GM19395 (cell line): ENCODE measurements around the gene EIF3A.
A peak's percentile ranks its signal among the peaks of the same experiment; 100 is the strongest.

Experiments used
- ATAC-seq: cut with Tn5 transposase; IDR thresholded peaks from one replicate; pipeline ENCODE4 v1.9.1; 2021; ENCODE audit warnings: mild to moderate bottlenecking, moderate library complexity; ENCODE audit not compliant: unreplicated experiment

Gene EIF3A

DNA sequence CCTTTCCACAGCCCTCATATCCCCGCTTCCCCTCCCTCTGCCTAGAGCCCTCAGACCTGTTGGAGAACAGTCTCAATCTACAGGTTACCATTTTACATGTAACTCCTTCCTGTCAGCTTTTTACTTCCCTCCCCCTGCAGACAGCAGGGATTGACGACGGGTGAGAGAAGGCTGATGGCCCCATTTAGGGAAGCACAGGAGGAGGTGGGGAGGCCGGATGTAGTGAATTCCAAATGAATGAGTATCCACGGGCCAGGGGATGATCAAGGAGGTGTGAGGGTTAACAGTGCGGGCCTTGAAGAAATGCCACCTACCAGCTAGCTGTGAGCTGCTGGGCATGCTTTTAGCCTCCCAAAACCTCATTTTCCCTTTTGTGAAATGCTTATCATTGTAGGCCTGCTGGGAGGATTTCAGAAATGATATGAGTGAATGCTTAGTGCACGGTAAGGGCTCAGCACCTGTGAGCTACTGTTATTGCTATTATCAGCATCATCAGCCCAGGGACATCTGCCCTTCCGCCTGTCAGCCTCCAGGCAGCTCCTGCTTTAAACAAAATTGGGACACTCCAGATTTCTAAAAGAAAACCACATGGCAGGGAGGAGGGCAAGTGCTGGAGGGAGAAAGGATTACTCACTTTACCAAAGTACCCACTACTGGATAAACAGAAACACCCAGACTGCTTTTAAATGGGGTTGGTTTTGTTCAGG is 57.6 kb downstream of the EIF3A start:
- ATAC-seq = no peak

DNA sequence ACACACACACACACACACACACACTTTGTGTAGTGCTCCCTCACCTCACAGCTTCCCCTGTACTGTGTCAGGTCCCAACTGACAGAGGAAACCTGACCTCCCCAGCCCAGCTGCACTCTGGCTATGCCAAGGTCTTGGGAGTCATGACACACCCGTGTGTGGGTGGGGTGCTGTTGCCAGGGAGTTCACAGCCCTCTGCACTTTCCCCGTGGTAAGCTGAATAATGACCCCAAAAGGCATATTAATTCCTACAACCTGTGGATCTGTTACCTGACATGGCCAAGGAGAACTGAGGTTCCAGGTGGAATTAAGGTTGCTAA is 60.0 kb downstream of the EIF3A start:
- no peak for ATAC-seq

DNA sequence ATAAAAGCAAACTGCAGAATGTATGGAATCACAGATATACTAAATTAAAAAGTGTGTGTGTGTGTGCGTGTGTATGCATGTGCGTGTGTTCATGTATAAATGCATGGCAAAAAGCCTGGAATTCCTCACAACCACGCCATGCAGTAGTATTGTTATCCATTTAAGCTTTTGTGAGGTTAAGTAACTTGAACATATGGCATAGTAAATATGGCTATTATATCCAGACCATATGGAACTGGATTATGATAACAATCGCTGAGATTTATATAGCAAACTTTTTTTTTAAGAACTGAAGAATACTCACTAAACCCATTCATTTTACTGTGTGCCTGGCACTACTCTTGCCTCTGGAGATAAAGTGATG is 73.4 kb downstream of the EIF3A start:
- ATAC-seq = no peak

DNA sequence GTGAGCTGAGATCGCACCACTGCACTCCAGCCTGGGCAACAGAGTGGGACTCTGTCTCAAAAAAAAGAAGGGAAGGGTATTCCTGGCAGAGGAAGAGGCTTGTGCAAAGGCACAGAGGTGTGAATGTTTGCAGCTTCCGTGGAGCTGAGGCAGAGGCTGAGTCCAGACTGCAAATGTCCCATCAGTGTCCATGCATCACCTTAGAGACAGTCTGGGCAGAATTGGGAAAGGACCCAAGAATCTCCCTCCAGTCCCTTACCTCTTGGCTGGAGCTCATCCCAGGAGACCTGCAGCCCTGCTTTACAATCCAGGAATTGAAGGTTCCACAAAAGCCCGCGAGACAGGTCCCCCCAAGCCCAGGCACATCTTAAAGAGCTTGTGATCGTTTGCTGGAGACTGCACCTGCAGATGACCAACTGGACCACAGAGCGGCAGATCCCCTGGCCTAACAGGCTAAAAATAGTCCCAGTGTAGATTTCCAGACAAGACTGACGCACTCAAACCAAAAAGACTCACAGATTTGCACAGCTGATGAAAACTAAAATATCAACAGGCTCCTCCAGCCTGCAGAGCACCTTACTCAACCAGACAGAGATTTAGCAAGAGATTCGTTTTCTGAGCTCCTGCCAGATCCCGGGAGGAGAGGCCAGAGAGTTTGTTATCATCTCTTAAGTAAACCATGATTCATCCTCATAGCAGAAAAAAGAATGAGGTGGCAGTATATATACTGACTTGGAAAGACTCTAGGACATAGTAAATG is 74.0 kb downstream of the EIF3A start:
- ATAC-seq = no peak

DNA sequence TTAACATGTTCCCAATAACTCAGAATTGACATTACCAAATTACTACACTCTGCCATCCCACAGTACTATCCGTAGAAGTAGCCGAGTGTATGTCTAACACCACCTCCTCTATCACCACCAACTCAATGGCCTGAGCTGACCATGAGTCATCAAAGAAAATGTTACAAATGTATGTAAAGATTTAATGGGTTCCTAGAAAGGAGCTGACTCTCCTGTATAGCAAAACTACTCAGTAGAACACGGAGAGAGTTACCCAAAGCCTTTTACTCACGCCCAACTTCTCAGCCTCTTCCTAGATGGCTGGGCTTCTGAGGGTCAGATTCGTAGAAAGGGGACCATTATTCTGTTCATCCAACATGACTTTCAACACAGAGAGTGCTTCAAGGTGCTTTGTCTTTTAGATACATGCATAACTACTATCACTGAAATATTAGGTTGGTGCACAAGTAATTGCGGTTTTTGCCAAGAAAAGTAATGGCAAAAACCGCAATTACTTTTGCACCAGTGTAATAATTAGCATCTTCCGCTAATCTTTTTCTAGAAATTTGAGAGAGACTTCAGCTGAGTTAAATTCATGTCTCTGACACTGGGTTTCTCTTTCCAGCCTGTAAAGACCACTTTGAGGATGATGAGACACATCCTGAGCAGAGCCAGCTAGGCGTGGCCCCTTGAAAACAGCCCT is 75.1 kb downstream of the EIF3A start:
- ATAC-seq = no peak

DNA sequence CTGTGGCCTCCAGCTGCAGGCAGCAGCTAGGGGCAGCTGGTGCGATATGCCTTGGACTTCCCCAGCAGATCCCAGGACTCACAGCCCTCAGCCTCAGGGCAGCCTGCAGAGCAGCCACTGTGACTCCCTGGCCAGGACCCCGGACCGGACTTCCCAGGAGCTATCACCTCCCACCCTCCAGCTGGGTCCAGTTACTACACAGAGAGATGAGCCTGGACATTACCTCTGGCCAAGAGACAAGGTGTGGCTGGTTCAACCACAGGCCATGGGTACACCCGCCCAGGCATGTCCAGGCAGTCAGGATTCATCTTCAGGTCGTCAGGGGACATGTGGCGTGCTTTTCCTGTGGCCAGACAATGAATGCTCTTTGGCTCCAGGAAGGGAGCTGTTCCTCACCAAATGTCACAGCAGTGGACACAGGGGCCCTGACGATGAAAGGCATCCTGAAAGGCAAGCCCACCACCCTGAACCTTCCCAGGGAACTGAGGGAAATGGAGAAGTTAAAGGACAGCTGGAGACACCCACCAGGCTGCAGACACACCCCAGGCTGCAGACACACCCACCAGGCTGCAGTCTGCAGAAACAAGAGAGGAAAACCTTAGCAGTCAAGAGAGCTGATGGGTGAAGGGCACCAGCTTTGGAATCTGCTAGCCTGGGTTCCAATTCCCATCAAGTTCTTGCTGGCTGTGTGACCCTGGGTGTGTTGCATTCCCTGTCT is 76.9 kb downstream of the EIF3A start:
- ATAC-seq = no peak

DNA sequence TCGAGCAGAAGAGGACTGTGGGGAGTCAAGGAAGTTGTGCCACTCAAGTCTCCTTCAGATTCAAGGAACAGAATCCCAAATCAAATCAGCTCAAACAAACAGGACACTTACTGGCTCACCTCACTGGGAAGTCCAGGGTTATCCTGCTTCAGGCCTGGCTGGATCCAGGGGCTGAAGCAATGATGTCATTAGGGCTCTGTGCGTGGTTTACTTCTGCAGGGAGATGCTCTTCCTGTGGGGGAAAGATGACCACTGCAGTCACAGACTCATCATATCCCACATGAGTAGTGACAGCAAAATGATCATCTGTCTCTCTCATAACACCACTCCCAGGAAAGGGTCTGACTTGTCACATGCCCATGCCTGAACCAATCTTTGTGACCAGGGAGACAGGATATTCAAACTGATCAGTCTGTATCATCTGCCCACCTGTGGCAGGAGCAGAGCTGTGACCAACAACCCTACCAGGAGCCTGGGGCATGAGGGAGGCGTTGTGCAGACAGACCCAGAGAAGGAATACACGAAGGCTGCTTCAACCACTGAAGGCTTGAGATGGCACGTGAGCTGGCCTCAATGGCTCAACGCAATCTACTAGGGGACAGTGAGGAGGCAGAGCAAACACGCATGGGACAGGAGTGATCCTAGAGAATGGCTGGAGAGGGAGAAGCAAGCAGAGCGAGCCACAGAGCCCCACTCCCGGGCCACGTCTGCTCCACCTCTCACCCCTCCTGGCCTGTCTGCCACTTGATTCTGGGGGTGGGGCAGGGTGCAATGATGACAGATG is 78.7 kb downstream of the EIF3A start:
- ATAC-seq = no peak

DNA sequence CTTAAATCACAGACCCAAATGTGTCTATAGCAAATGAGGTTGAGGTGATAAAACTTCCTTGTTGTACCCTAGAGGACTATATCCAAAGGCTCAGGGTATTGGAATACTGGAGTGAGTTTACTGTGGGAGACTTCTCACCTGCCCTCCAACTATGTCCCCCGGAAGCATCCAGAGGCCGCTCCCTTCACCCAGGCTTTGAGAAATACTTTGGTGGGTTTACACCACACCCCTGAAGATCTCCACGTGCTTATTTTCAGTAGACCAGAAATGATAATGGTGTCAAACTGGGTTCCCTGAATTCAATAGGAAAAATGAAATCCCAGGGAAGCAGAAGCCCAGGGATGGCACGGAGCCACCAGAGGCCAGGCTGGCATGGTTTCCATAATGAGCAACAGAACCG is 82.4 kb downstream of the EIF3A start:
- ATAC-seq = no peak

DNA sequence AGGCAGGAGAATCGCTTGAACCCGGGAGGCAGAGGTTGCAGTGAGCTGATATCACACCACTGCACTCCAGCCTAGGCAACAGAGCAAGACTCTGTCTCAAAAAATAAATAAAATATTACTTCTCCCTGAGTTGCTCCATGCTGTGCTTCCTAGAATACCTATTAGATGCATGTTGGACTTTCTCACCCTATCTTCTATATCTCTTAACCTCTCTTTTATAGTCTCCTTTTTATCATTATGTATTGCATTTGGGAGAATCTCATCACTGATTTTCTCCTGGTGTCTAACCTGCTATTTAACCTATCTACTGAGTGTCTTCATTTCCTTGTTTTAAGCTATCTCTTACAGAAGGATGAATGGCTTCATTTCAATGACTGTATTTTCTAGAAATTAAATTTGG is 83.2 kb downstream of the EIF3A start:
- ATAC-seq = no peak

DNA sequence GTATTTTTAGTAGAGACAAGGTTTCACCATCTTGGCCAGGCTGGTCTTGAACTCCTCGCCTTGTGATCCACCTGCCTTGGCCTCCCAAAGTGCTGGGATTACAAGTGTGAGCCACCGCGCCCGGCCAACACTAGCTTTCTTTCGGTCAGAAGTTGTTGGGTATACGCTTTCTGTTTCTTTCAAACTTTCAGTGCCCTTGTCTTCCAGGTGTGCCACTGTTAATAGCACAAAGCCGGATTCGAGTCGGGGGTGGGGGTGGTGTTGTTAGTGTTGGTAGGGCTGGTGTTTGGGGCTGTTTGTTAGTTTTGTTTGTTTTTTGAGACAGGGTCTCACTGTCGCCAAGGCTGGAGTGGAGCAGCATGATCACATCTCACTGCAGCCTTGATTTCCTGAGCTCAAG is 84.9 kb downstream of the EIF3A start:
- no peak for ATAC-seq

DNA sequence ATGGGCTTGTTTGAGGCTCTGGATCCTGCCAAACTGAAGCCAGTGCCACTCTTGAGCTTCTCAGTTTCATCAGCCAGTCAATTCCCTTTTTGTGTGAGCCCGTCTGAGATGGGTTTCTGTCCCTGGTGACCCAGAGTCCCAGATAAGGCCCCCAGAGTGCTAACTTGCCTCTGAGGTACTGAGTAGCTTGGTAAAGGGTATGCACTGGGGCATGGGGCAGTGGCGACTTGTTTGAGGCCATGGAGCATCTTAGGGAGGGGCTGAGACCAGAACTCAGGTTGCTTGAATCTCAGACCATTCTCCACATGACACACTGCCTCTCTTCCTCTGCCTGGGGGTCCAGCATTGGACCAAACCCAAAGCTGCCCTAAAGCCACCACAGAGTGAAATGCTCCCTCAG is 86.3 kb downstream of the EIF3A start:
- ATAC-seq = no peak

DNA sequence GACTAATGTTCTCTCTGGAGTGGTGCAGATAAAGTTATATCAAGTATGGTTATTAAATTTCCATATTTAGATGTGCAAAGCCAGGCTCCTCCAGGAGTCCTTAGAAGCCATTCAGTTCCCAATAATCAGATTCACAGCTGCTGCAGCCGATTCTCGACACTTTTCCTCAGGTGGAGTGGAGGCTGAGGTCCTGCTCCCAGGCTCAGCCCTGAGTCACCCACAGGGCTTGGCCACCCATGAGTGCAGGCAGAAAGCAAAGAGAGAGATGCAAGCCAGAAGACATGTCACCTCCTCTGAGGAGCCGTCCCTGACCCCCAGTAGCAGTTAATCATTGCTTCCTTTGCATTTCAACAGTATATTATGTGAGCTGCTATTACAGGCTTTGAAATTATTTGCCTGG is 87.4 kb downstream of the EIF3A start:
- ATAC-seq = no peak

DNA sequence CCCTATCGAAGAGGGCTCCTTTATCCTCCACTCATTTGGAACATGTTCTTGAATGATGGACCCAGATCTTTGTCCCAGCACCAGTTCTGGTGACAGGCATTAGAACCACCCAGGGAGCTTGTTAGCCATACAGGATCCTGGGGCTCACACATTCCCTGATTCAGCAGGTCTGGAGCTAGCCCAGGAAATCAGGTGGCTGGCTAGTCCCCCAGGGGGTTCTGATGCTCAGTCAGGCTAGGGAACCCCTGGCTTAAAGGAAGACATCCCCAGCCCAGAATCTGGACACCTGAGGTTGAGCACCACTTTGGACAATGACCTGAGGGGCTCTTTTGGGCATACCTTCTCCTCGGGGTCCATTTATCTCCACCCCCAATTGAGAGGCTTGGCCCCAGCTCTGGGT is 88.1 kb downstream of the EIF3A start:
- no peak for ATAC-seq

DNA sequence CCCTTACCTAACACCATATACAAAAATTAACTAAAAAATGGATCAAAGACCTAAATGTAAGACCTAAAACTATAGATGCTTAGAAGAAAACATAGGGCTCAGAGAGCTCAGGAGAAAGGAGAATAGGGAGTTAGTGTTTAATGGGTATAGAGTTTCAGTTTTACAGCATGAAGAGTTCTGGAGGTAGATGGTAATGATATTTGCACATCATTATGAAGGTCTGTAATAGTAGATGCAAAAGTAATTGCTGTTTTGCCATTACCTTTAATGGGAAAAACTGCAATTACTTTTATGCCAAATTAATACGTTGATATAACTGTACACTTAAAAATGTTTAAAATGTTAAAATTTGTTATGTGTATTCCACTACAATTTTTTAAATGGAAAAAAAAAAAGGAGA is 90.3 kb downstream of the EIF3A start:
- ATAC-seq = no peak

DNA sequence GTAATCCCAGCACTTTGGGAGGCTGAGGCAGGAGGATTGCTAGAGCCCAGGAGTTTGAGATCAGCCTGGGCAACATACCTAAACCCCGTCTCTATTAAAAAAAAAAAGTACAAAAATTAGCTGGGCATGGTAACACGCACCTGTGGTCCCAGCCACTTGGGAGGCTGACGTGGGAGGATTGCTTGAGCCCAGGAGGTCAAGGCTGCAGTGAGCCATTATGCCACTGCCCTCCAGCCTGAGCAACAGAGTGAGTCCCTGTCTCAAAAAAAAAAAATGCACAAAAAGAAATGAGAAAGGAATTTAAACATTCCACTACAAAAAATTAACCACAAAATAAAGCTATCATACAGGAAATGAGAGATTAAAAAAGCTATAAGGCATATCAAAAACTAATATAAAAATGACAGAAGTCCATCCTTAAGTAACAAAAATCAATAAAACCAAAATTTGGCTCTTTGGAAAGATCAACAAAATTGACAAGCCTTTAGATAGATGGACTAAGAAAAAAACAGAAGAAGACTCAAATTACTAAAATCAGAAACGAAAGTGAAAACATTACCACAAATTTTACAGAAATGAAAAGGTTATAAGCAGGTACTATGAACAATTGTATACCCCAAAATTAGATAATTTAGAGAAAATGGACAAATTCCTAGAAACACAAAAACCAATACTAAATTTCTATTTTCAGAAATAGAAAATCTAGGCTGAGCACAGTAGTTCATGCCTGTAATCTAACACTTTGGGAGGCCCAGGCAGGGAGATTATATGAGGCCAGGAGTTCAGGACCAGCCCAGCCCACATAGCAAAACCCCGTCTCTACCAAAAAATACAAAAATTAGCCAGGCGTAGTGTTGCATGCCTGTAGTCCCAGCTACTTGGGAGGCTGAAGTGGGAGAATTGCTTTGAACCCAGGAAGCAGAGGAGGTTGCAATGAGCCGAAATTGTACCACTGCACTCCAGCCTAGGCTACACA is 93.5 kb downstream of the EIF3A start:
- peak; percentile 94 for ATAC-seq

DNA sequence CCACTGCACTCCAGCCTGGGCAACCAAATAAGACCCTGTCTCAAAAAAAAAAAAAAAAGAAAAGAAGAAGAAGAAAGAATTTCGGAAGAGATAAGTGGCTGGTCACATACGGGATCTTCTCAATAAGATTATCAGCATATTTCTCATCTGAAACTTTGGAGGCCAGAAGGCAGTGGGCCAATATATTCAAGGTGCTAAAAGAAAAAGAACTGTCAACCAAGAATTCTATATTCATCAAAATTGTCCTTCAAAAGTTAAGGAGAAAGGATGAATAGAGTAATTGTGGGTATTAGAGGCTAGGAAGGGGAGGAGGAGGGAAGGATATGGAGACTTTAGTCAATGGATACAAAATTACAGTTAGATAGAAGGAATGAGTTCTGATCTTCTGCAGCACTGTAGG is 95.0 kb downstream of the EIF3A start:
- no peak for ATAC-seq
